Mesendoderm (in vitro differentiated cells): ENCODE data around the gene MYOM3.
A peak's percentile ranks its signal among the peaks of the same experiment; 100 is the strongest.

Source experiments
- DNase-seq: peaks from one replicate; pipeline ENCODE4 v3.0.0; 2013
- H2AK5ac ChIP-seq: 2 replicates; pipeline ENCODE4 v1.6.1; 2013; ENCODE audit warnings: low read length, inconsistent platforms
- H2BK120ac ChIP-seq: 2 replicates; pipeline ENCODE4 v1.6.1; 2013; ENCODE audit warnings: low read depth, mild to moderate bottlenecking, low read length, moderate library complexity, mixed read lengths
- H2BK15ac ChIP-seq: replicated peaks from 2 replicates; pipeline ENCODE4 v1.6.1; 2013; ENCODE audit warnings: low read depth, mild to moderate bottlenecking, moderate library complexity
- H2BK5ac ChIP-seq: 2 replicates; pipeline ENCODE4 v1.6.1; 2013; ENCODE audit warnings: low read length, inconsistent platforms
- H3K18ac ChIP-seq: 2 replicates; pipeline ENCODE4 v1.6.1; 2013; ENCODE audit warnings: mild to moderate bottlenecking, low read length, mixed read lengths
- H3K23ac ChIP-seq: one replicate; pipeline ENCODE4 v1.6.1; 2013; ENCODE audit warnings: low read length
- H3K27ac ChIP-seq: 2 replicates; pipeline ENCODE4 v1.5.1; 2013; ENCODE audit warnings: low read depth, mild to moderate bottlenecking, inconsistent platforms, low read length, moderate library complexity
- H3K27me3 ChIP-seq: 2 replicates; pipeline ENCODE4 v1.6.1; 2013; ENCODE audit warnings: low read length, control low read depth, mild to moderate bottlenecking, inconsistent platforms; ENCODE audit not compliant: insufficient read depth, poor library complexity
- H3K36me3 ChIP-seq: 2 replicates; pipeline ENCODE4 v1.6.1; 2013; ENCODE audit warnings: low read length, inconsistent platforms; ENCODE audit not compliant: control insufficient read depth, insufficient read depth
- H3K4ac ChIP-seq: one replicate; pipeline ENCODE4 v1.6.1; 2013; ENCODE audit warnings: low read depth, mild to moderate bottlenecking, low read length, moderate library complexity
- H3K4me1 ChIP-seq: 2 replicates; pipeline ENCODE4 v1.6.1; 2013; ENCODE audit warnings: low read depth, low read length, inconsistent platforms; ENCODE audit not compliant: control insufficient read depth
- H3K4me2 ChIP-seq: 2 replicates; pipeline ENCODE4 v1.6.1; 2013; ENCODE audit warnings: low read length
- H3K4me3 ChIP-seq: 2 replicates; pipeline ENCODE4 v1.5.1; 2013; ENCODE audit warnings: mild to moderate bottlenecking, low read length
- H3K56ac ChIP-seq: one replicate; pipeline ENCODE4 v1.6.1; 2013; ENCODE audit warnings: low read length
- H3K79me1 ChIP-seq: 2 replicates; pipeline ENCODE4 v1.6.1; 2013; ENCODE audit warnings: low read length, inconsistent platforms
- H3K79me2 ChIP-seq: 2 replicates; pipeline ENCODE4 v1.6.1; 2013; ENCODE audit warnings: mild to moderate bottlenecking, low read length; ENCODE audit not compliant: control insufficient read depth, insufficient read depth
- H3K9ac ChIP-seq: 2 replicates; pipeline ENCODE4 v1.6.1; 2013; ENCODE audit warnings: low read length, inconsistent platforms
- H4K5ac ChIP-seq: one replicate; pipeline ENCODE4 v1.6.1; 2013; ENCODE audit warnings: low read length
- H4K8ac ChIP-seq: one replicate; pipeline ENCODE4 v1.6.1; 2013; ENCODE audit warnings: low read depth, mild to moderate bottlenecking, control low read depth, low read length, moderate library complexity
- WGBS: extraction: QIAGEN DNeasy Blood & Tissue Kit; methylation state at CpG from one replicate; pipeline ENCODE4 v1.1.7; 2013; ENCODE audit warnings: low lambda C conversion rate, missing lambda C conversion rate; ENCODE audit not compliant: insufficient coverage; ENCODE audit errors: extremely low coverage; 5-methylcytosine and 5-hydroxymethylcytosine counted together

MYOM3 gene

DNA sequence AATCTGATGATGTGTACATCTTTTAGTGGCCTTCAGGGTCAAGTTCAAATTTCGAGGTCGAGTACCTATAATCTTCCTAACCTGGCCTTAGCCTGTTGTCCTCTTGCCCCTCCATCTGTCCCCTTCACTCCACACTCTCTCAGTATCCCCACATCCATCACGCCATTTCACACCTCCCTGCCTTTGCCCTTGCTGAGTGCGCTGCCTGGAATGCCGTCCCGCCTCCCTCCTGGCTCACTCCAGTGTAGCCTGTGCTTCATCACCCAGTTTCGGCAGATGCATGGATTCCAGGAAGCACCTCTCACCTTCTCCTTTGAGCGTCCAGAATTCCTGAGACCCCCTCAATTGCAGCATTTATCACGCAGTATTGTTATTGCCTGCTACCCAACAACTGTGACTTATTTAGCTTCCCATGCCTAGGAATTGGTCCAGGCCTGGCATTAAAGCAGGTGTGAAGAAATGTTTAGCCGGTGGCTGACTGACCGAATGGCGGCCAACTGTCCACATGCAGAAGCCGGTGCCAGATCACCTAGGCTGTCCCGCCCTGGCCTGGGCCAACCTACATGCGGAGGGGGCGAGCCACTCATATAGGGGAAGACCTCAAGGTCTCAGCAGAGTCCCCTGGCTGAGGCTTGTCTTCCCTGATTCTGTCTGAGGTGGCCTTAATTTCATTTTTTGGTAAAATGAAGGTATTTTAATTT, 34.5 kb downstream of the MYOM3 start:
- DNase-seq = peak; percentile 24
- no peaks in the 10 kb centered on the region for H3K79me2 ChIP-seq
- no peak overlapping the region for H4K8ac ChIP-seq
- H4K5ac ChIP-seq = no peak overlapping the region
- no peak overlapping the region for H3K27ac ChIP-seq
- no peak overlapping the region for H2BK15ac ChIP-seq
- no peaks in the 10 kb centered on the region for H3K4me1 ChIP-seq
- H3K56ac ChIP-seq = peak overlapping the region; percentile 0
- no peaks in the 10 kb centered on the region for H3K79me1 ChIP-seq
- H2AK5ac ChIP-seq = no peak overlapping the region
- H2BK5ac ChIP-seq = no peak overlapping the region
- H3K4me3 ChIP-seq = no peak overlapping the region
- H3K4ac ChIP-seq = no peak overlapping the region
- no peak overlapping the region for H3K23ac ChIP-seq
- no CpG with 5 or more reads among the region's 16 CpGs for WGBS
- H3K18ac ChIP-seq = no peak overlapping the region
- no peak overlapping the region for H2BK120ac ChIP-seq
- no peaks in the 10 kb centered on the region for H3K36me3 ChIP-seq
- no peak overlapping the region for H3K9ac ChIP-seq
- no peak overlapping the region for H3K4me2 ChIP-seq
- no peaks in the 10 kb centered on the region for H3K27me3 ChIP-seq

GRCh38 chr1:24075946-24076345, 36.0 kb downstream of the MYOM3 start:
- H2BK15ac ChIP-seq = no peak overlapping the region
- H2AK5ac ChIP-seq = no peak overlapping the region
- H3K4me2 ChIP-seq = no peak overlapping the region
- no peak overlapping the region for H4K5ac ChIP-seq
- no peak for DNase-seq
- H2BK5ac ChIP-seq = no peak overlapping the region
- H3K79me1 ChIP-seq = no peaks in the 10 kb centered on the region
- no peaks in the 10 kb centered on the region for H3K27me3 ChIP-seq
- no peak overlapping the region for H3K9ac ChIP-seq
- no peak overlapping the region for H4K8ac ChIP-seq
- H3K4me1 ChIP-seq = no peaks in the 10 kb centered on the region
- no peaks in the 10 kb centered on the region for H3K79me2 ChIP-seq
- H3K4me3 ChIP-seq = no peak overlapping the region
- H3K18ac ChIP-seq = no peak overlapping the region
- H3K56ac ChIP-seq = no peak overlapping the region
- no peaks in the 10 kb centered on the region for H3K36me3 ChIP-seq
- no CpG with 5 or more reads among the region's 8 CpGs for WGBS
- no peak overlapping the region for H3K27ac ChIP-seq
- no peak overlapping the region for H2BK120ac ChIP-seq
- no peak overlapping the region for H3K4ac ChIP-seq
- no peak overlapping the region for H3K23ac ChIP-seq

GRCh38 chr1:24075590-24075854, 36.4 kb downstream of the MYOM3 start:
- Histone ChIP-seq H3K4ac (no peak overlapping the region), H2BK120ac (no peak overlapping the region), H2AK5ac (no peak overlapping the region), H3K36me3 (no peaks in the 10 kb centered on the region), H2BK15ac (no peak overlapping the region), H3K18ac (no peak overlapping the region), H3K23ac (no peak overlapping the region), H3K4me2 (no peak overlapping the region), H3K9ac (no peak overlapping the region), H4K5ac (no peak overlapping the region), H3K79me2 (no peaks in the 10 kb centered on the region), H3K27ac (no peak overlapping the region), H3K56ac (no peak overlapping the region), H3K27me3 (no peaks in the 10 kb centered on the region), H3K4me1 (no peaks in the 10 kb centered on the region), H4K8ac (no peak overlapping the region), H3K4me3 (no peak overlapping the region), H3K79me1 (no peaks in the 10 kb centered on the region), H2BK5ac (no peak overlapping the region)
- DNase-seq = no peak
- WGBS = no CpG with 5 or more reads among the region's 4 CpGs

- no peak overlapping the region for H2AK5ac ChIP-seq
- no peak overlapping the region for H2BK120ac ChIP-seq
- no peak overlapping the region for H4K5ac ChIP-seq
- H3K36me3 ChIP-seq = no peaks in the 10 kb centered on the region
- WGBS = no CpG with 5 or more reads among the region's 15 CpGs
- no peak overlapping the region for H3K4me2 ChIP-seq
- no peak overlapping the region for H3K9ac ChIP-seq
- H3K18ac ChIP-seq = no peak overlapping the region
- H3K79me2 ChIP-seq = no peaks in the 10 kb centered on the region
- no peak overlapping the region for H3K4ac ChIP-seq
- H3K79me1 ChIP-seq = no peaks in the 10 kb centered on the region
- H3K27ac ChIP-seq = no peak overlapping the region
- H3K56ac ChIP-seq = no peak overlapping the region
- DNase-seq = no peak
- no peak overlapping the region for H2BK5ac ChIP-seq
- no peak overlapping the region for H3K23ac ChIP-seq
- no peaks in the 10 kb centered on the region for H3K4me1 ChIP-seq
- no peak overlapping the region for H3K4me3 ChIP-seq
- no peaks in the 10 kb centered on the region for H3K27me3 ChIP-seq
- H4K8ac ChIP-seq = no peak overlapping the region
- no peak overlapping the region for H2BK15ac ChIP-seq
These were observed 36.9 kb downstream of the MYOM3 start for GRCh38 chr1:24074817-24075589.

GRCh38 chr1:24074196-24074595, 37.7 kb downstream of the MYOM3 start:
- Histone ChIP-seq H2AK5ac (no peak overlapping the region), H2BK15ac (no peak overlapping the region), H3K56ac (no peak overlapping the region), H4K8ac (no peak overlapping the region), H3K23ac (no peak overlapping the region), H3K27ac (no peak overlapping the region), H3K79me2 (no peaks in the 10 kb centered on the region), H2BK5ac (no peak overlapping the region), H3K36me3 (no peaks in the 10 kb centered on the region), H3K9ac (no peak overlapping the region), H3K4me1 (no peaks in the 10 kb centered on the region), H4K5ac (no peak overlapping the region), H3K4me3 (no peak overlapping the region), H3K79me1 (no peaks in the 10 kb centered on the region), H3K27me3 (no peaks in the 10 kb centered on the region), H2BK120ac (no peak overlapping the region), H3K4me2 (no peak overlapping the region), H3K4ac (no peak overlapping the region), H3K18ac (no peak overlapping the region)
- no peak for DNase-seq
- no CpG with 5 or more reads among the region's 5 CpGs for WGBS

DNA sequence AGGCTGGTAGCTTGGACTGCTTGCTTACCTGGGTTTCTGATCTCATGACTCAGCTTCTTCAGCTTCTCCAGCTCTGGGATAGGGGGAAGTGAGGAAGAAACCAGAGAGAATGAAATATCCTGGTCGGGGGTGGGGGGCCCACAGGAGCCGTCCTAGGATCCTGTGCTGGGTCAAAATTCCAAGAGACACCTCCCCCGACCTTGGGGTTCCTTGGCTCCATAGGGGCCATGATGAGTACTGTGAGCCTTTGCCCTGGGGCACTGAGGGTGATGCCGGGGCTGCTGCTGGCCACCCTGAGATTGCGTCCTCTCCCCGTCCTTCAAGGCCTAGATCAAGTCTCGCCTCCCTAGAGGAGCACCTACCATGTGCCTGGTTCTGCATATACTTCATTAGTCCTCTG, 40.0 kb downstream of the MYOM3 start:
- peak; percentile 37 for DNase-seq
- H3K36me3 ChIP-seq = no peaks in the 10 kb centered on the region
- H3K4me2 ChIP-seq = no peak overlapping the region
- no peak overlapping the region for H3K56ac ChIP-seq
- H3K18ac ChIP-seq = no peak overlapping the region
- H2AK5ac ChIP-seq = no peak overlapping the region
- no peak overlapping the region for H2BK120ac ChIP-seq
- H3K23ac ChIP-seq = no peak overlapping the region
- H4K5ac ChIP-seq = no peak overlapping the region
- H3K27me3 ChIP-seq = no peaks in the 10 kb centered on the region
- WGBS = no CpG with 5 or more reads among the region's 7 CpGs
- H3K79me2 ChIP-seq = no peaks in the 10 kb centered on the region
- H4K8ac ChIP-seq = no peak overlapping the region
- no peak overlapping the region for H2BK5ac ChIP-seq
- H3K4me3 ChIP-seq = no peak overlapping the region
- H3K27ac ChIP-seq = no peak overlapping the region
- H3K79me1 ChIP-seq = no peaks in the 10 kb centered on the region
- H3K9ac ChIP-seq = no peak overlapping the region
- no peak overlapping the region for H3K4ac ChIP-seq
- no peaks in the 10 kb centered on the region for H3K4me1 ChIP-seq
- no peak overlapping the region for H2BK15ac ChIP-seq
